Epithelial cell of prostate (primary cell): ENCODE data around the gene RSPH6A.

Experiments used
- DNase-seq: peaks from one replicate; pipeline ENCODE4 v3.0.0-alpha.2; 2011; ENCODE audit warnings: low read depth, low spot score
- H3K27ac ChIP-seq: fragments of 450-650 bp; 2 replicates; pipeline ENCODE4 v1.5.1; 2017; ENCODE audit warnings: mild to moderate bottlenecking

Gene RSPH6A

GRCh38 chr19:45814851-45815480 lies at the start of gene RSPH6A:
Gene RSPH6A (minus strand): TSS chr19:45815308. CDS start chr19:45815176, 132 bp downstream.
- no peak for DNase-seq

GRCh38 chr19:45864629-45865082 lies 49.5 kb upstream of the RSPH6A start:
- DNase-seq, result no peak
- no peak overlapping the region for H3K27ac ChIP-seq

More at GRCh38 chr19:45814851-45815480, at the start of gene RSPH6A:
- H3K27ac ChIP-seq, result peak within 1 kb of the TSS; percentile 46

GRCh38 chr19:45863840-45864628 lies 48.9 kb upstream of the RSPH6A start, which contains the start of gene FOXA3:
Gene FOXA3 (plus strand): TSS chr19:45864326. CDS start chr19:45864457, 131 bp downstream.
- no peak for DNase-seq
- no peak within 1 kb of the TSS for H3K27ac ChIP-seq

GRCh38 chr19:45863335-45863839 lies 48.3 kb upstream of the RSPH6A start:
- no peak for DNase-seq
- no peak overlapping the region for H3K27ac ChIP-seq

GRCh38 chr19:45862564-45863334 lies 47.6 kb upstream of the RSPH6A start, which contains the start of gene SYMPK:
Gene SYMPK (minus strand): TSS chr19:45863147. CDS start chr19:45854495, 8,652 bp downstream.
- peak; percentile 91 for DNase-seq
- peak within 1 kb of the TSS; percentile 78 for H3K27ac ChIP-seq

GRCh38 chr19:45862271-45862563 lies 47.1 kb upstream of the RSPH6A start:
- peak overlapping the region; percentile 78 for H3K27ac ChIP-seq
- no peak for DNase-seq

- no peak for DNase-seq
- H3K27ac ChIP-seq, result no peak overlapping the region
Observed at GRCh38 chr19:45860359-45861259, 45.5 kb upstream of the RSPH6A start.

- DNase-seq, result no peak
- H3K27ac ChIP-seq, result no peak overlapping the region
Observed at GRCh38 chr19:45854167-45854778, 39.2 kb upstream of the RSPH6A start.

GRCh38 chr19:45852983-45853382 lies 37.9 kb upstream of the RSPH6A start:
- H3K27ac ChIP-seq, result no peak overlapping the region
- DNase-seq, result no peak

GRCh38 chr19:45852145-45852750 lies 37.1 kb upstream of the RSPH6A start:
- H3K27ac ChIP-seq, result no peak overlapping the region
- no peak for DNase-seq

- no peak overlapping the region for H3K27ac ChIP-seq
- no peak for DNase-seq
Observed at GRCh38 chr19:45848922-45849321, 33.8 kb upstream of the RSPH6A start.

- no peak overlapping the region for H3K27ac ChIP-seq
- DNase-seq, result no peak
Observed at GRCh38 chr19:45847663-45848062, 32.6 kb upstream of the RSPH6A start.

GRCh38 chr19:45842198-45842597 lies 27.1 kb upstream of the RSPH6A start:
- no peak for DNase-seq
- no peak overlapping the region for H3K27ac ChIP-seq

GRCh38 chr19:45834970-45835369 lies 19.9 kb upstream of the RSPH6A start:
- DNase-seq, result no peak
- no peak overlapping the region for H3K27ac ChIP-seq

- DNase-seq, result no peak
- H3K27ac ChIP-seq, result no peak overlapping the region
Observed at GRCh38 chr19:45828945-45829344, 13.8 kb upstream of the RSPH6A start.

- no peak for DNase-seq
- no peak overlapping the region for H3K27ac ChIP-seq
Observed at GRCh38 chr19:45828523-45828922, 13.4 kb upstream of the RSPH6A start.

GRCh38 chr19:45827459-45828093 lies 12.5 kb upstream of the RSPH6A start:
- no peak for DNase-seq
- no peak overlapping the region for H3K27ac ChIP-seq

GRCh38 chr19:45826934-45827333 lies 11.8 kb upstream of the RSPH6A start:
- no peak overlapping the region for H3K27ac ChIP-seq
- DNase-seq, result no peak
